DND-41 (cell line): ENCODE data around the gene SH3BGRL3.

Experiments used
- ATAC-seq: fragments of 200-7000 bp; cut with Tn5 transposase; 3 replicates; pipeline ENCODE4 v1.9.1; 2021; ENCODE audit warnings: low read depth; ENCODE audit not compliant: insufficient read depth
- DNase-seq: peaks from one replicate; pipeline ENCODE4 v3.0.0-alpha.2; 2020
- H2AFZ ChIP-seq: 2 replicates; pipeline ENCODE4 v1.6.0; 2012; ENCODE audit warnings: low read depth, low read length
- H3K27ac ChIP-seq: 2 replicates; pipeline ENCODE4 v1.5.1; 2012; ENCODE audit warnings: low read length, inconsistent platforms
- H3K27me3 ChIP-seq: fragments of 200-600 bp; sonication (generic); 2 replicates; pipeline ENCODE4 v1.6.0; 2012; ENCODE audit warnings: low read length, mild to moderate bottlenecking, inconsistent platforms; ENCODE audit not compliant: insufficient read depth, poor library complexity
- H3K36me3 ChIP-seq: 2 replicates; pipeline ENCODE4 v1.5.1; 2012; ENCODE audit warnings: low read length, inconsistent platforms; ENCODE audit not compliant: insufficient read depth
- H3K4me1 ChIP-seq: 2 replicates; pipeline ENCODE4 v1.5.1; 2012; ENCODE audit warnings: mild to moderate bottlenecking, low read length; ENCODE audit not compliant: insufficient read depth
- H3K4me2 ChIP-seq: 2 replicates; pipeline ENCODE4 v1.6.0; 2012; ENCODE audit warnings: mild to moderate bottlenecking, moderate library complexity, low read length, inconsistent platforms; ENCODE audit not compliant: insufficient read depth
- H3K4me3 ChIP-seq, 2 experiments: fragments of 200-600 bp in 1 of 2; shearing (Covaris generic) in 1 of 2; 2 replicates each; pipeline ENCODE4 v1.5.1; 2012 to 2016; ENCODE audit warnings: inconsistent platforms in 2 of 2, low read length in 2 of 2, mild to moderate bottlenecking in 2 of 2, low read depth in 1 of 2, moderate library complexity in 1 of 2
- H3K79me2 ChIP-seq: 2 replicates; pipeline ENCODE4 v1.6.0; 2012; ENCODE audit warnings: low read length, inconsistent platforms; ENCODE audit not compliant: insufficient read depth
- H3K9ac ChIP-seq: 2 replicates; pipeline ENCODE4 v1.6.0; 2012; ENCODE audit warnings: low read depth, mild to moderate bottlenecking, inconsistent platforms, low read length, moderate library complexity
- H3K9me3 ChIP-seq: 2 replicates; pipeline ENCODE4 v1.5.1; 2012; ENCODE audit warnings: low read length, moderate library complexity, mild to moderate bottlenecking, inconsistent platforms; ENCODE audit not compliant: insufficient read depth, severe bottlenecking
- H4K20me1 ChIP-seq: 2 replicates; pipeline ENCODE4 v1.6.0; 2012; ENCODE audit warnings: low read length; ENCODE audit not compliant: insufficient read depth
- EZH2 ChIP-seq: IDR thresholded peaks from 3 replicates; pipeline ENCODE4 v1.6.1; 2012; ENCODE audit warnings: borderline replicate concordance, low read depth, mild to moderate bottlenecking, moderate library complexity, low read length, inconsistent platforms; ENCODE audit not compliant: severe bottlenecking
- TF ChIP-seq, protein P1 (sequence below): IDR thresholded peaks from 2 replicates; pipeline ENCODE4 v1.5.1; 2012; ENCODE audit warnings: borderline replicate concordance, low read length, moderate library complexity, mild to moderate bottlenecking; ENCODE audit not compliant: poor library complexity, severe bottlenecking; ENCODE audit errors: extremely low read depth

SH3BGRL3 gene

DNA sequence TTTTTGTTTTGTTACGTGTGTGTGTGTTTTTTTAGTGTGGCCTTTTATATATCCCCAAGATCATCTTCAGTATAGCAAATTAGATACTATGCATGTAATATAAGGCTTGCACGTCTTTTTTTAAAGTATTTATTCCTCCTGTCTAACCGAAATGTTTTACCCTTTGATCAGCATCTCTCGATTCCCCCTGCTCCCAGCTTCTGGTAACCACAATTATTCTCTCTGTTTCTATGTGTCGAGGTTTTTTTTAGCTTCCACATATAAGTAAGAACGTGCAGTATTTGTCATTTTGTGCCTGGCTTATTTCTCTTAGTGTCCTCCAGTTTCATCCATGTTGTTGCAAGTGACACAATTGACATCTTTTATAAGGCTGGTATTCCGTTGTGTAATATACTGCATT is 27.2 kb upstream of the SH3BGRL3 start:
- Histone ChIP-seq H3K27ac (no peak overlapping the region), H3K4me2 (no peak overlapping the region), H3K9ac (no peak overlapping the region), H3K36me3 (peaks cover 80% of the 10 kb centered on the region), H3K27me3 (no peaks in the 10 kb centered on the region), H3K9me3 (no peaks in the 10 kb centered on the region), H3K4me3 (no peak overlapping the region), H2AFZ (no peak overlapping the region), H4K20me1 (peaks cover 38% of the 10 kb centered on the region), H3K79me2 (peaks cover 69% of the 10 kb centered on the region), H3K4me1 (no peaks in the 10 kb centered on the region)
- ATAC-seq (no peak), DNase-seq (no peak)
- TF ChIP-seq EZH2 = no peak
- TF ChIP-seq, protein P1, sequence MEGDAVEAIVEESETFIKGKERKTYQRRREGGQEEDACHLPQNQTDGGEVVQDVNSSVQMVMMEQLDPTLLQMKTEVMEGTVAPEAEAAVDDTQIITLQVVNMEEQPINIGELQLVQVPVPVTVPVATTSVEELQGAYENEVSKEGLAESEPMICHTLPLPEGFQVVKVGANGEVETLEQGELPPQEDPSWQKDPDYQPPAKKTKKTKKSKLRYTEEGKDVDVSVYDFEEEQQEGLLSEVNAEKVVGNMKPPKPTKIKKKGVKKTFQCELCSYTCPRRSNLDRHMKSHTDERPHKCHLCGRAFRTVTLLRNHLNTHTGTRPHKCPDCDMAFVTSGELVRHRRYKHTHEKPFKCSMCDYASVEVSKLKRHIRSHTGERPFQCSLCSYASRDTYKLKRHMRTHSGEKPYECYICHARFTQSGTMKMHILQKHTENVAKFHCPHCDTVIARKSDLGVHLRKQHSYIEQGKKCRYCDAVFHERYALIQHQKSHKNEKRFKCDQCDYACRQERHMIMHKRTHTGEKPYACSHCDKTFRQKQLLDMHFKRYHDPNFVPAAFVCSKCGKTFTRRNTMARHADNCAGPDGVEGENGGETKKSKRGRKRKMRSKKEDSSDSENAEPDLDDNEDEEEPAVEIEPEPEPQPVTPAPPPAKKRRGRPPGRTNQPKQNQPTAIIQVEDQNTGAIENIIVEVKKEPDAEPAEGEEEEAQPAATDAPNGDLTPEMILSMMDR = no peak

DNA sequence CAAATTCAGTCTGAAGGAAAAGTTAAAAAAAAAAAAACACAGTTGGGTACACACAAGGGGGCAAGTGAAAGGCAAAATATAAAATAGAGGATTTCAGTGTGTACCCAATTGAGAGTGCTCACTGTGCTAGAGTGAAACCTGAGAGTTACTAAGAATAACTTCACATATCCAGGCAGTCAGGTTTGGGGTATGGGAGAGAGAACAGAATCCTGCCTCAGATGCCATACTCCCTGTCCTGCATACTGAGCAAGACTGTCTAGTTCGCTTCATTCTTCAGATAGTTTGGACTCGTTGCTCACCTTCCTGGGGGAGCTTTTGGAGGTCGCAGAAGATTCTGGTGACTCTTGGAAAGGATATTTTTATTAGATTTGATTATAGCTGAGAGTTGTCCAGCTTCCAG is 25.5 kb upstream of the SH3BGRL3 start:
- no peaks in the 10 kb centered on the region for H3K27me3 ChIP-seq
- H3K9me3 ChIP-seq = no peaks in the 10 kb centered on the region
- H3K4me1 ChIP-seq = no peaks in the 10 kb centered on the region
- DNase-seq = no peak
- no peak for ATAC-seq
- H3K36me3 ChIP-seq = peaks cover 86% of the 10 kb centered on the region
- peaks cover 62% of the 10 kb centered on the region for H3K79me2 ChIP-seq
- TF ChIP-seq, protein P1 = no peak
- no peak for TF ChIP-seq EZH2
- no peak overlapping the region for H3K4me2 ChIP-seq
- no peak overlapping the region for H2AFZ ChIP-seq
- H3K27ac ChIP-seq = no peak overlapping the region
- H3K4me3 ChIP-seq = no peak overlapping the region
- no peak overlapping the region for H3K9ac ChIP-seq
- peaks cover 40% of the 10 kb centered on the region for H4K20me1 ChIP-seq

GRCh38 chr1:26257222-26257621 is 22.7 kb upstream of the SH3BGRL3 start:
- DNase-seq (no peak), ATAC-seq (no peak)
- Histone ChIP-seq H3K9ac (no peak overlapping the region), H3K27ac (no peak overlapping the region), H3K36me3 (peaks cover 95% of the 10 kb centered on the region), H3K79me2 (peaks cover 42% of the 10 kb centered on the region), H3K9me3 (no peaks in the 10 kb centered on the region), H3K4me2 (no peak overlapping the region), H3K4me1 (no peaks in the 10 kb centered on the region), H2AFZ (no peak overlapping the region), H4K20me1 (peaks cover 29% of the 10 kb centered on the region; the same call in 1 of the 2 replicates), H3K27me3 (no peaks in the 10 kb centered on the region), H3K4me3 (no peak overlapping the region)
- TF ChIP-seq, protein P1 = no peak
- TF ChIP-seq EZH2 = no peak

DNA sequence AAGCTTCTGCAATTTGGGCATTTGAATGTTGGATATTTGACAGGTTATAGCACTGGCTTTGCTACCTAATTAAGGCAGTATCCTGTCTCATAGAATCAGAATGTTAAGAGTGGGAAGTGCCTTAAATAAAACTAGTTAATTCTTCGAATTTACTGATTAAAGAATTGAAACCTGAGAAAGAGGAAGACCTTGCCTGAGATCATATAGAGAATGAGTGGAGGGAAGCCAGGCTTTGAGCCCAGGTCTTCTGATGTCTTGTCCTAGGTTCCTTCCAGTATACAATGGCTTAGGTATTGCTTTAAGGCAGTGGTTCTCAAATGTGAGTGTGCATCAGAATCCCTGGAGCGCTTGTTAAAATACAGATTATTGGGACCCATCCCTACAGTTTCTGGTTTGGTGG is 20.9 kb upstream of the SH3BGRL3 start:
- H3K9ac ChIP-seq = no peak overlapping the region
- H3K27ac ChIP-seq = no peak overlapping the region
- peaks cover 95% of the 10 kb centered on the region for H3K36me3 ChIP-seq
- ATAC-seq (no peak), DNase-seq (no peak)
- no peak overlapping the region for H3K4me3 ChIP-seq
- H3K79me2 ChIP-seq = peaks cover 26% of the 10 kb centered on the region
- no peak overlapping the region for H3K4me2 ChIP-seq
- H3K4me1 ChIP-seq = no peaks in the 10 kb centered on the region
- H2AFZ ChIP-seq = no peak overlapping the region
- no peaks in the 10 kb centered on the region for H3K27me3 ChIP-seq
- peaks cover 28% of the 10 kb centered on the region; the same call in 1 of the 2 replicates for H4K20me1 ChIP-seq
- H3K9me3 ChIP-seq = no peaks in the 10 kb centered on the region
- TF ChIP-seq, protein P1 = no peak
- TF ChIP-seq EZH2 = no peak
